Measurements from ENCODE around the gene GLT8D2.

GRCh38 chr12:104059963-104060362, 10.0 kb upstream of the GLT8D2 start:
- TF ChIP-seq FOXJ3 (CRISPR knock-in tag; IDR thresholded peaks at IDR 0.05) (no peak), GABPA (IDR thresholded peaks at IDR 0.05; ENCODE audit: low read depth) (no peak), YY1 (IDR thresholded peaks at IDR 0.05; ENCODE audit: low read depth) (no peak), POLR2AphosphoS5 (IDR thresholded peaks at IDR 0.05; ENCODE audit: low read depth, low read length) (no peak)
